GM19372 (cell line): ENCODE measurements around the gene LRRC40.

Source experiments
- ATAC-seq: cut with Tn5 transposase; IDR thresholded peaks from one replicate; pipeline ENCODE4 v1.9.1; 2021; ENCODE audit warnings: mild to moderate bottlenecking, low read depth, moderate library complexity; ENCODE audit not compliant: unreplicated experiment

Gene LRRC40

DNA sequence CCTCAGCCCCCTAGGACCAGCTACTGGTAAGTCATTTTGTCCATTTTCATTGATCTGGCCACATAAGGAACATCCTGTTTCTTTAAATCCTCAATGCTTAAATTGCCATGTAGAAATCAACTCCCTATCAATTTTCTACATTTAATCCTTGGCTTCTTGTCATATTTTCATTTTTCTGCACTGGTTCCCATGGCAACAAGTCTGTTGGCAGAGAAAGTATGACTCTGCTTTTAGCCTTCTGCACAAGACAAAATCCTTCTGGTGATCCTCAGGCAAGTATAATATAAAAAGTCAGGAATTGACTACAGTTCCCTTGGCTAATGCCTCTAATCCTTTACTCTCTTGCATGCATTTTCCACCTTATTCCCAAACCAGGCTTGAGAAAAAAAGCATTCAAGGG is 65.0 kb downstream of the LRRC40 start:
- no peak for ATAC-seq

DNA sequence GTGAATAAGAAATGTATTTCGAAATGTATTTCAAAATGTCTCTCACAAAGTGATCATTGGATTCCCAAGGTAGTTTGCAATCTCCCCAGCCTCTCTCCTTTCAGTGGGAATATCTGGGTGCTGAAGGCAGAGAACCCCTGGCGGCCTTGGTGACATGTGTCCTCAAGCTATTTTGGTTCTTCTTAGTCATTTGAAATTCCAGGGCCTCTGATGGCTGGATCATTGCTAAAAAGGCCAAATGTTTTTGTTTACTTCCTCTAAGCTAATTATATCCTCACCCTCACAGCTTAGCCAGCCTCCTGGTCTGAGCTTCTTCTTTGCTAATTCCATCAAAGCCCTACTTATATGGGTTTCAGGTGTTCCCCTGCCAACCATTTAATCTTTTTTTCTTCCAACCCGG is 71.2 kb downstream of the LRRC40 start:
- no peak for ATAC-seq

DNA sequence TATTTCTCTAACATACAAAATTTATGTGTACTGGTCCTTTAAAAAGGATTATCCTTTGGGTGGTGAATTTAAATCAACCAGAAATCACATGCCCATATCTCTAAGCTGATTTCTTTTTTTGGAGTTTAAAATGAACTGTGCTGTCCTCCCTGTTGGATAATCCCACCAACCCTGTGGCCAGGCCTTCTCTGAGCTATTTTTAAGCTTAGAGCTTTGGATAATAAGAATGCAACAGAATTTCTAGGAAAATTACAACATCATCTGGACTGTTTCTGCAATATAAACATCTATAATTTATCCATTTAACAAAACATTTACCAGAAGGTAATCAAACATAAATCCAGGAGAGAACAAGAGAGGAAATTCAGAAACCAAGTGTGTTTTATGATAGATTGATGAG is 88.3 kb downstream of the LRRC40 start:
- ATAC-seq, result no peak

DNA sequence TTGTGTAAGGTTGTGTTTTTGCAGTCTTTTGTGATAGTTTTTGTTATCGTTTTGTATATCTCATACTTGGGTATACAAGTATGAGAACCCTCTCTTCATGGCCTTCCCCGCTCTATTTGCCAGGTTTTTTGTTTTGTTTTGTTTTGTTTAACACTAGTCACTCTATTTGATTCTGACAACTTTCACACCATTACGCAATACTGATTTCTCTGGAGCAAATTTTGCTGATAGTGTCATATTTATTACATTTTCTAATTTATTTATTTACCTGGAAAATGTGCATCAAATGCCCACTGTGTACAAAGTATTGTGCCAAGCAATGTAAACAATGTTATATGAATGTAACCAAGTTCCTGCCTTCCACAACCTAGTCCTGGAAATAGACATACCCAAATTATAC is 90.1 kb downstream of the LRRC40 start:
- no peak for ATAC-seq

DNA sequence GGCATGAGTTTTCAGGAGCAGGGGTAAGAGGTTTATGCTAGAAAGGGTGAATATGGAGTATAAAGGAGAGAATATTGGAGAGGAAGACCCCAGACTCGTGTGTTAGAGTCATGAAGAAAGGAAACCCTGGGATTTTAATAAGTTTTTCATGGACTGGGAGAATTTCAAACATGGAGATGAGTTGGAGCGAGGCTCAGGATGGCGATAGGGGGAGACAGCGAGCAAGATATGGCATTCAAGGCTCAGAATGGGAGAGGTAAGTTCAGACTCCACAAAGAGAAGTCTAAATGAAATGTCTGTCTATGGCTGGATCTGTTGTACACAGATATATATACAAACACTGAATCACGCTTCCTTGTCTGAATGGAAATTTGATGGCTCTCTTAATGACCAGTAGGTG is 92.5 kb downstream of the LRRC40 start:
- no peak for ATAC-seq

DNA sequence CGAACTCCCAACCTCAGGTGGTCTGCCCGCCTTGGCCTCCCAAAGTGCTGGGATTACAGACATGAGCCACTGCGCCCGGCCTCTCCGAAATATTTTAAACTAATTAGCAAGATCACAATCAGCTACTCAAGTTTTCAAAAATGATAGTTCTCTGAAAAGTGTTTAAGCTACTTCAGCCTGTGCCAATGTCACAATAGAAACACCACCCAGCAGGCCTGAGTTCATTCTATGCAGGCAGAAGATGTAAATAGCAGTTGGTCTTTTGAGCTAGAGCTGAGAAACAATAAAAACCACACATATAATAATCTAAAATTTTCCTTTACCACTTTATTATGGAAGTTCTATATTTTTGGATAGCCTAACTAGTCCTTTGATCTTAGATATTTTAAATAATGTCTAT is 96.1 kb downstream of the LRRC40 start:
- ATAC-seq, result no peak

DNA sequence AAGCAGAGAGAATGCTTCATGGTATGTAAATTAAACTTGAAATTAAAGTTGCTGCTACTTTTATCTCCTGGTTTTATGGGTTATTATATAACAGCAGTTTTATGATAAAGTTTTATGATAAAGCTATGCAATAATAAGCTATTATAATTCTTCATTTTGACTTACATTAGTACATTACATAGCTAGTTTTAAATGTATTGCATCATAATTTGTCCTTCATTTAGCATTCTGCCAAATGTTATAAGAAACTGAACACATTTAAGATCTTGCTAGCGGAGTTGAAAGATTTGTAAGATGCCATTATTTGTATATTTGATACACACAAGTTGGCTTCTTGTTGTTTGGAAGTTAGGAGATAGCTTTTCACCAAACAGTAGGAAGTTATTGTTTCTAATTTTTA is 101.6 kb downstream of the LRRC40 start:
- ATAC-seq, result no peak

DNA sequence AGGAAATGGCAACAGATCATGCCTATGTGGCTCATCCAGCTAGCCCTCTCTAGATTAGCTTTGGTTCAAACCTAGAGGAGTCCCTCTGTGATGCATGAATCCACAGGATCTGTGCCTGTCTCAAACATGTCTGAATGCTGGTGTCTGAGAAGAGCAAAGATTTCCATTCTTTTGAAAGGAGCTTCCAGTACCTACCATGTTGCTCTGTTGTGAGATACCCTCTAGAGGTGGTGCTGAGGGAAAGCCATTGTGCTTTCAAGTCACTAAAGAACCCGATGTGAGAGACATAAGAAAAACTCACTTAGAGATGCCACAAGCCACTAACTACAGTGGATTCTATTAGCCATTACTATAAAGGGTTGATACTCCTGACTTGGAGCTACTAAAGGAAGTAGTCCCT is 103.6 kb downstream of the LRRC40 start:
- ATAC-seq, result no peak

DNA sequence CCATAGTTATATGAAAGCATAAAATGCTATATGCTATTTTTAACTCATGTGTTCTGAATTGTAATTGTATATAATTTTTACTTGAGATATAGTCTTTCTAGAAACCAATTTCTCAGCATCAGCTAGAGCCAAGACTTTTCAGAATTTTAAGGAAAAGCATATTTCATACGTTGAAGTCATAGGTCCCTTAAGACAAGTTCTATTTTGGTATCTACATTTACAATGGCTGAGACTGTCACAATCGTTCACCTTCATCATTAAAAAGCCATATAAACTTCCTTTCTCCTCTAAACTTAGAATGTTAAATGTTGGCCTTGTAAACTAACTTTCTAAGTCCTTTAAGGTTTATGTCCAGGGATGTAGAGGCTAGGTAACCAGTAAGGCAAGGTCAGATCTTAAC is 104.1 kb downstream of the LRRC40 start:
- ATAC-seq, result no peak
